A549 treated with AZD9567 at 1 μM for 4 hours (cell line): Measurements from ENCODE around the gene FXR2. TPM values are rescaled to one million over a fixed set of nuclear protein-coding genes. Genes with fewer than 3 reads are reported as not detected.

ENCODE experiments used
- total RNA-seq: library from RNA; stranded (reverse); fragments of 200-300 nt; extraction: Qiagen RNA extraction; gene quantifications from 5 replicates; pipeline ENCODE4 v1.2.3, GENCODE V29; 2022; ENCODE audit not compliant: insufficient read depth

FXR2 gene
- 59.1 to 61.9 TPM (median 61.2 TPM) in 5 replicates for total RNA-seq

GRCh38 chr17:7614425-7615264, at the start of gene FXR2:
FXR2 (minus strand) TSS chr17:7614897; CDS start chr17:7614532, 365 bp downstream.

GRCh38 chr17:7650509-7651096, 35.9 kb upstream of the FXR2 start, which contains the start of gene ATP1B2:
ATP1B2 (plus strand) TSS chr17:7650926; CDS start chr17:7651519, 593 bp downstream.

GRCh38 chr17:7629939-7630571, 15.4 kb upstream of the FXR2 start, which contains the start of gene SHBG:
SHBG (plus strand) TSS chr17:7630135; CDS start chr17:7630173, 38 bp downstream.

GRCh38 chr17:7627250-7628121, 12.8 kb upstream of the FXR2 start, which contains the start of gene SAT2:
SAT2 (minus strand) TSS chr17:7627821; CDS start chr17:7627635, 186 bp downstream.

GRCh38 chr17:7589891-7590691, 24.6 kb downstream of the FXR2 start, which contains the start of gene SOX15:
SOX15 (minus strand) TSS chr17:7590094; CDS start chr17:7589676, 418 bp downstream.

GRCh38 chr17:7583253-7584109, 31.2 kb downstream of the FXR2 start, which contains the start of gene MPDU1:
MPDU1 (plus strand) TSS chr17:7583852; CDS start chr17:7583863, 11 bp downstream.

GRCh38 chr17:7579001-7579833, 35.5 kb downstream of the FXR2 start, which contains the start of gene CD68:
CD68 (plus strand) TSS chr17:7579638; CDS start chr17:7579678, 40 bp downstream.

GRCh38 chr17:7561589-7562207, 53.0 kb downstream of the FXR2 start, which contains the start of gene SENP3:
SENP3 (plus strand) TSS chr17:7561919; CDS start chr17:7563077, 1,158 bp downstream.

GRCh38 chr17:7558544-7559319, 56.0 kb downstream of the FXR2 start, which contains the start of gene TNFSF13:
TNFSF13 (plus strand) TSS chr17:7558750; CDS start chr17:7559040, 290 bp downstream.

GRCh38 chr17:7548585-7549400, 65.9 kb downstream of the FXR2 start, which contains the start of gene TNFSF12:
TNFSF12 (plus strand) TSS chr17:7549058; CDS start chr17:7549154, 96 bp downstream.

Other genes with a start within 250 kb of the FXR2 start
- 1.4 to 1.7 TPM (median 1.6 TPM) in 5 replicates for gene TNK1, start 233.8 kb downstream of the FXR2 start, total RNA-seq
- gene PLSCR3, start 220.4 kb downstream of the FXR2 start, total RNA-seq: 36.1 to 44.4 TPM (median 40.5 TPM) in 5 replicates
- 181 to 231 TPM (median 208 TPM) in 5 replicates for gene TMEM256, start 210.8 kb downstream of the FXR2 start, total RNA-seq
- 12.4 to 20.9 TPM (median 18.3 TPM) in 5 replicates for gene NLGN2, start 207.1 kb downstream of the FXR2 start, total RNA-seq
- 0.08 TPM in 2 of 5 replicates, not detected in the others for gene SPEM1, start 194.6 kb downstream of the FXR2 start, total RNA-seq
- gene SPEM2, start 189.3 kb downstream of the FXR2 start, total RNA-seq: 0.05 to 0.07 TPM (median 0.05 TPM) in 3 of 5 replicates, not detected in the others
- 0.02 to 0.06 TPM (median 0.02 TPM) in 3 of 5 replicates, not detected in the others for gene SPEM3, start 186.0 kb downstream of the FXR2 start, total RNA-seq
- 7.5 to 12.0 TPM (median 11.6 TPM) in 5 replicates for gene TMEM102, start 179.5 kb downstream of the FXR2 start, total RNA-seq
- 0.67 to 1.3 TPM (median 0.74 TPM) in 4 of 5 replicates, not detected in the other for gene FGF11, start 175.4 kb downstream of the FXR2 start, total RNA-seq
- gene CHRNB1, start 169.8 kb downstream of the FXR2 start, total RNA-seq: 5.7 to 17.4 TPM (median 8.1 TPM) in 5 replicates
- 17.6 to 21.8 TPM (median 20.5 TPM) in 5 replicates for gene ZBTB4, start 135.3 kb downstream of the FXR2 start, total RNA-seq
- gene SLC35G6, start 133.5 kb downstream of the FXR2 start, total RNA-seq: not detected in 5 replicates
- 74.1 to 103 TPM (median 95.9 TPM) in 5 replicates for gene POLR2A, start 130.5 kb downstream of the FXR2 start, total RNA-seq
- 7.1 to 11.8 TPM (median 9.9 TPM) in 5 replicates for gene TNFSF12, start 65.8 kb downstream of the FXR2 start, total RNA-seq
- gene TNFSF13, start 56.1 kb downstream of the FXR2 start, total RNA-seq: 0.40 to 0.92 TPM (median 0.66 TPM) in 4 of 5 replicates, not detected in the other
- 70.1 to 96.6 TPM (median 91.7 TPM) in 5 replicates for gene SENP3, start 53.0 kb downstream of the FXR2 start, total RNA-seq
- 23.5 to 28.8 TPM (median 28.1 TPM) in 5 replicates for gene CD68, start 35.3 kb downstream of the FXR2 start, total RNA-seq
- 112 to 167 TPM (median 117 TPM) in 5 replicates for gene MPDU1, start 31.0 kb downstream of the FXR2 start, total RNA-seq
- gene SOX15, start 24.8 kb downstream of the FXR2 start, total RNA-seq: 0.17 to 0.42 TPM (median 0.28 TPM) in 4 of 5 replicates, not detected in the other
- 51.0 to 90.6 TPM (median 82.1 TPM) in 5 replicates for gene SAT2, start 12.9 kb upstream of the FXR2 start, total RNA-seq
- gene SHBG, start 15.2 kb upstream of the FXR2 start, total RNA-seq: 0.47 to 1.00 TPM (median 0.70 TPM) in 4 of 5 replicates, not detected in the other
- 0.19 to 0.26 TPM (median 0.24 TPM) in 4 of 5 replicates, not detected in the other for gene ATP1B2, start 36.0 kb upstream of the FXR2 start, total RNA-seq
- gene TP53, start 72.6 kb upstream of the FXR2 start, total RNA-seq: 42.8 to 46.9 TPM (median 44.9 TPM) in 5 replicates
- 39.9 to 45.3 TPM (median 43.7 TPM) in 5 replicates for gene WRAP53, start 73.6 kb upstream of the FXR2 start, total RNA-seq
- 1.1 to 2.2 TPM (median 1.3 TPM) in 5 replicates for gene EFNB3, start 90.3 kb upstream of the FXR2 start, total RNA-seq
- 0.03 to 0.10 TPM (median 0.05 TPM) in 3 of 5 replicates, not detected in the others for gene DNAH2, start 102.8 kb upstream of the FXR2 start, total RNA-seq
- gene KDM6B, start 219.3 kb upstream of the FXR2 start, total RNA-seq: 6.7 to 19.5 TPM (median 13.5 TPM) in 5 replicates
- 0.79 to 1.4 TPM (median 1.2 TPM) in 4 of 5 replicates, not detected in the other for gene TMEM88, start 240.2 kb upstream of the FXR2 start, total RNA-seq
- gene NAA38, start 242.7 kb upstream of the FXR2 start, total RNA-seq: 115 to 231 TPM (median 227 TPM) in 5 replicates
- 17.6 to 22.9 TPM (median 19.7 TPM) in 5 replicates for gene CYB5D1, start 243.1 kb upstream of the FXR2 start, total RNA-seq